K562 (cell line): ENCODE measurements around the gene PRKAG2. TPM values are rescaled to one million over a fixed set of nuclear protein-coding genes. Genes with fewer than 3 reads are reported as not detected.

Source experiments
- CREM ChIP-seq: IDR thresholded peaks from 2 replicates; pipeline ENCODE4 v1.6.1; 2014; ENCODE audit warnings: antibody characterized with exemption, low read depth
- CTBP1 ChIP-seq: fragments of 450-650 bp; IDR thresholded peaks from 2 replicates; pipeline ENCODE4 v1.6.1; 2016; ENCODE audit warnings: borderline replicate concordance
- DACH1 ChIP-seq: fragments of 450-650 bp; IDR thresholded peaks from 2 replicates; pipeline ENCODE4 v1.6.1; 2018; ENCODE audit not compliant: partially characterized antibody
- ETV6 ChIP-seq, 3 experiments: fragments of 150-350 bp in 1 of 3; sonication (generic) in 1 of 3; formaldehyde crosslinking in 1 of 3; IDR thresholded peaks; 2 replicates each; pipeline versions ENCODE4 v1.6.1 to v1.8.0; 2014 to 2022; ENCODE audit warnings: borderline replicate concordance in 2 of 3, low read depth in 2 of 3, antibody characterized with exemption in 1 of 3, low read length in 1 of 3, mild to moderate bottlenecking in 1 of 3, missing genetic modification reagents in 1 of 3
- FIP1L1 ChIP-seq: fragments of 200-400 bp; formaldehyde crosslinking; IDR thresholded peaks from 2 replicates; pipeline ENCODE4 v1.6.1; 2018; ENCODE audit warnings: mild to moderate bottlenecking, low read depth, low read length; ENCODE audit not compliant: poor library complexity, severe bottlenecking
- JUN ChIP-seq, 2 experiments: sonication (generic) in 1 of 2; formaldehyde crosslinking in 1 of 2; IDR thresholded peaks; 2 replicates each; pipeline versions ENCODE4 v1.6.1 to v1.8.0; 2012 to 2022; ENCODE audit warnings: borderline replicate concordance in 2 of 2, mild to moderate bottlenecking in 2 of 2, improper control_type of control experiment in 1 of 2, low read depth in 1 of 2, low read length in 1 of 2, missing genetic modification reagents in 1 of 2
- KAT7 ChIP-seq: sonication (generic); formaldehyde crosslinking; IDR thresholded peaks from 2 replicates; pipeline ENCODE4 v1.8.0; 2022; ENCODE audit warnings: missing genetic modification reagents, mild to moderate bottlenecking, borderline replicate concordance
- KLF1 ChIP-seq: fragments of 450-650 bp; IDR thresholded peaks from 2 replicates; pipeline ENCODE4 v1.6.1; 2016; ENCODE audit warnings: missing genetic modification characterization, missing compliant biosample characterization
- MBD2 ChIP-seq: sonication (generic); IDR thresholded peaks from 2 replicates; pipeline ENCODE4 v1.6.1; 2016; ENCODE audit warnings: low read depth, borderline replicate concordance
- POLR2AphosphoS2 ChIP-seq: IDR thresholded peaks from 2 replicates; pipeline ENCODE4 v1.6.1; 2012; ENCODE audit warnings: low read length, improper control_type of control experiment
- RUNX1 ChIP-seq: sonication (generic); IDR thresholded peaks from 2 replicates; pipeline ENCODE4 v1.6.1; 2016; ENCODE audit warnings: antibody characterized with exemption, low read depth
- SIN3B ChIP-seq: fragments of 450-650 bp; IDR thresholded peaks from 2 replicates; pipeline ENCODE4 v1.6.1; 2017; ENCODE audit warnings: low read depth, mild to moderate bottlenecking, moderate library complexity
- SPI1 ChIP-seq: IDR thresholded peaks from 2 replicates; pipeline ENCODE4 v1.6.1; 2011; ENCODE audit warnings: low read depth, low read length, control low read depth, borderline replicate concordance
- STAG1 ChIP-seq: sonication (generic); formaldehyde crosslinking; IDR thresholded peaks from 2 replicates; pipeline ENCODE4 v1.5.0; 2020; ENCODE audit warnings: missing genetic modification reagents, borderline replicate concordance
- TEAD4 ChIP-seq, 2 experiments: sonication (generic) in 1 of 2; formaldehyde crosslinking in 1 of 2; IDR thresholded peaks; 2 replicates each; pipeline versions ENCODE4 v1.6.1 to v1.8.0; 2012 to 2022; ENCODE audit warnings: borderline replicate concordance in 1 of 2, inconsistent platforms in 1 of 2, low read length in 1 of 2, mild to moderate bottlenecking in 1 of 2, missing genetic modification reagents in 1 of 2
- U2AF1 ChIP-seq: fragments of 200-400 bp; formaldehyde crosslinking; optimal IDR thresholded peaks from 2 replicates; pipeline ENCODE3; 2017; ENCODE audit warnings: mild to moderate bottlenecking, low read depth, low read length, moderate library complexity
- ZBTB5 ChIP-seq: fragments of 450-650 bp; IDR thresholded peaks from 2 replicates; pipeline ENCODE4 v1.6.1; 2017; ENCODE audit warnings: antibody characterized with exemption
- ZMIZ1 ChIP-seq, 2 experiments: fragments of 150-350 bp in 1 of 2; IDR thresholded peaks; 2 replicates each; pipeline ENCODE4 v1.6.1; 2012 to 2016; ENCODE audit warnings: low read depth in 2 of 2, low read length in 2 of 2, mild to moderate bottlenecking in 1 of 2, moderate library complexity in 1 of 2
- ZNF24 ChIP-seq: fragments of 450-650 bp; IDR thresholded peaks from 2 replicates; pipeline ENCODE4 v1.6.1; 2016
- ZNF778 ChIP-seq: fragments of 450-650 bp; formaldehyde crosslinking; IDR thresholded peaks from 2 replicates; pipeline ENCODE4 v1.4.0; 2020; ENCODE audit warnings: mild to moderate bottlenecking, moderate library complexity
- polyA plus RNA-seq, 8 experiments: library from polyadenylated mRNA; depleted of rRNA in 4 of 8; stranded (reverse) in 5 of 8; unstranded in 3 of 8; fragments of >200 nt; fragmentation: Nextera tagmentation in 2 of 8; fragmentation: Illumina TruSeq in 1 of 8; extraction: Ambion mirVana in 2 of 8; extraction: Trizol in 1 of 8; gene quantifications; 2 replicates each; pipeline versions ENCODE4 v1.2.1 to v1.2.3, GENCODE V29; 2011 to 2014; ENCODE audit warnings: inconsistent platforms in 1 of 8, missing spikeins in 1 of 8
- total RNA-seq, 7 experiments: library from RNA; depleted of rRNA in 6 of 7; stranded (reverse); fragments of >200 nt in 6 of 7; fragmentation: Illumina TruSeq in 2 of 7; extraction: Trizol in 2 of 7; gene quantifications; 2 replicates each; pipeline versions ENCODE4 v1.2.1 to v1.2.3, GENCODE V29; 2011 to 2021; ENCODE audit warnings: low replicate concordance in 1 of 7
- TF ChIP-seq, protein P1 (sequence below), 3 experiments: IDR thresholded peaks in 2 of 3; conservative IDR thresholded peaks in 1 of 3; 2 replicates each; pipeline ENCODE4 v1.5.1; 2011 to 2012; ENCODE audit warnings: low read length in 3 of 3, mild to moderate bottlenecking in 3 of 3, control low read depth in 2 of 3, improper control_type of control experiment in 1 of 3, inconsistent platforms in 1 of 3, low read depth in 1 of 3, mixed read lengths in 1 of 3, moderate library complexity in 1 of 3; ENCODE audit not compliant: insufficient read depth in 2 of 3

The PRKAG2 gene
- total and polyA plus RNA-seq, 9 of the 15 experiments (the other 6 are each of a cell fraction or from before 2014, with no cell fraction given) = 0.99 to 5.6 (median 3.3) TPM

GRCh38 chr7:151759591-151760042 lies 117.3 kb downstream of the PRKAG2 start (continued):
- TF ChIP-seq STAG1 (peak; percentile 83; the same call in 1 of the 2 replicates), ZBTB5 (no peak), MBD2 (no peak), ZMIZ1 (IDR thresholded peaks at IDR 0.05; ENCODE audit: low read depth in 2 of 2, low read length in 2 of 2) (no peak), FIP1L1 (no peak), POLR2AphosphoS2 (no peak), ZNF778 (CRISPR knock-in tag) (no peak), ZNF24 (0 out of 2 replicates have a peak, but pooled peaks have one; percentile 38), U2AF1 (no peak), ETV6 (IDR thresholded peaks at IDR 0.05; ENCODE audit: borderline replicate concordance in 1 of 2, low read depth in 2 of 2, low read length in 1 of 2) (no peak), ETV6 (CRISPR knock-in tag; IDR thresholded peaks at IDR 0.05; ENCODE audit: borderline replicate concordance) (no peak), CTBP1 (peak; percentile 48; the same call in 1 of the 2 replicates), DACH1 (peak; percentile 66), SPI1 (no peak), RUNX1 (no peak), JUN (IDR thresholded peaks at IDR 0.05; ENCODE audit: borderline replicate concordance, low read depth, low read length) (no peak), JUN (CRISPR knock-in tag; IDR thresholded peaks at IDR 0.05; ENCODE audit: borderline replicate concordance) (no peak), CREM (peak; percentile 35; the same call in 1 of the 2 replicates), KAT7 (no peak), KLF1 (tag) (no peak), TEAD4 (IDR thresholded peaks at IDR 0.05; ENCODE audit: low read length) (no peak), TEAD4 (CRISPR knock-in tag; IDR thresholded peaks at IDR 0.05; ENCODE audit: borderline replicate concordance) (no peak), SIN3B (no peak)
- TF ChIP-seq, protein P1, sequence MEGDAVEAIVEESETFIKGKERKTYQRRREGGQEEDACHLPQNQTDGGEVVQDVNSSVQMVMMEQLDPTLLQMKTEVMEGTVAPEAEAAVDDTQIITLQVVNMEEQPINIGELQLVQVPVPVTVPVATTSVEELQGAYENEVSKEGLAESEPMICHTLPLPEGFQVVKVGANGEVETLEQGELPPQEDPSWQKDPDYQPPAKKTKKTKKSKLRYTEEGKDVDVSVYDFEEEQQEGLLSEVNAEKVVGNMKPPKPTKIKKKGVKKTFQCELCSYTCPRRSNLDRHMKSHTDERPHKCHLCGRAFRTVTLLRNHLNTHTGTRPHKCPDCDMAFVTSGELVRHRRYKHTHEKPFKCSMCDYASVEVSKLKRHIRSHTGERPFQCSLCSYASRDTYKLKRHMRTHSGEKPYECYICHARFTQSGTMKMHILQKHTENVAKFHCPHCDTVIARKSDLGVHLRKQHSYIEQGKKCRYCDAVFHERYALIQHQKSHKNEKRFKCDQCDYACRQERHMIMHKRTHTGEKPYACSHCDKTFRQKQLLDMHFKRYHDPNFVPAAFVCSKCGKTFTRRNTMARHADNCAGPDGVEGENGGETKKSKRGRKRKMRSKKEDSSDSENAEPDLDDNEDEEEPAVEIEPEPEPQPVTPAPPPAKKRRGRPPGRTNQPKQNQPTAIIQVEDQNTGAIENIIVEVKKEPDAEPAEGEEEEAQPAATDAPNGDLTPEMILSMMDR (IDR thresholded peaks at IDR 0.05 in 2 of 3, conservative IDR thresholded peaks at IDR 0.05 in 1 of 3; ENCODE audit: insufficient read depth in 2 of 3, low read depth in 1 of 3, low read length in 3 of 3) = peak; percentile 88 to 97 (median 96)
